ENCODE results near the gene PREPL.
A peak's percentile ranks its signal among the peaks of the same experiment; 100 is the strongest.
"Not testable (repeated sequence)": the region's sequence is repeated elsewhere in the genome, so short reads cannot be mapped to it uniquely, and the experiment has no call there.

PREPL gene

DNA sequence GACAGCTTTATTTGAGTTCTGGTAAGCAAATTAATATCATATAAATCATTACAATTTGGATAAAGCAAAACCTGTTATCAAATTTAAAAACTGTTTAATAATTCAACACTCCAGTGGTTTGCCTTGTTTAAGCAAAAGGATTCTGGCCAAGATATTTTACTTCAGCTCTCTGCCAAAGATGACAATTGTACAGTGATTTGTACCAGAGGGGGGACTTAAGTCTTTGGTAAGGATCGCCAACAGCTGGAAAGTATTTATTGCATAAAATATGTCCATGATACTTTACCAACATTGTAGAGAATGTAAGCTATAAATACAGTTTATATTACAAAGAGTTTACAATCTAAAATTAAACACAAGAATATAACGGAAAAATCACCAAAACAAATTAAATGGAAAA is 13.8 kb downstream of the PREPL start:
- no peak for DNase-seq

- DNase-seq: no peak
These were observed 18.4 kb downstream of the PREPL start for GRCh38 chr2:44342854-44343253.

DNA sequence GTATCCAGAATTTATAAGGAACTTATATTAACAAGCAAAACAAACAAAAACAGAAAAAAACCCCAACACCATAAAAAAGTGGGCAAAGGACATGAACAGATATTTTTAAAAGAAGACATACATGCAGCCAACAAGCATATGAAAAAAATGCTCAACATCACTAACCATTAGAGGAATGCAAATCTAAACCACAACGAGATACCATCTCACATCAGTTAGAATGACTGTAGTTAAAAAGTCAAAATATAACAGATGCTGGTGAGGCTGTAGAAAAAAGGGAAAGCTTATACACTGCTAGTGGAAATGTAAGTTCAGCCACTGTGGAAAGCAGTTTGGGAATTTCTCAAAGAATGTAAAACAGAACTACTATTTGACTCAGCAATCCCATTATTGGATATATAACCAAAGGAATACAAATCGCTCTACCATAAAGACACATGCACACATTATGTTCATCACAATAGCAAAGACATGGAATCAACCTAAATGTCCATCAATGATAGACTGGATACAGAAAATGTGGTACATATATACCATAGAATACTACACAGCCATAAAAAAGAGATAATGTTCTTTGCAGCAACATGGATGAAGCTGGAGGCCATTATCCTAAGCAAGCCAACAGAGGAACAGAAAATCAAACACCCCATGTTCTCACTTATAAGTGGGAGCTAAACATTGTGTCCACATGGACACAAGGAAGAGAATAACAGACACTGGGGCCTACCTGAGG is 25.3 kb downstream of the PREPL start:
- no peak for DNase-seq

DNA sequence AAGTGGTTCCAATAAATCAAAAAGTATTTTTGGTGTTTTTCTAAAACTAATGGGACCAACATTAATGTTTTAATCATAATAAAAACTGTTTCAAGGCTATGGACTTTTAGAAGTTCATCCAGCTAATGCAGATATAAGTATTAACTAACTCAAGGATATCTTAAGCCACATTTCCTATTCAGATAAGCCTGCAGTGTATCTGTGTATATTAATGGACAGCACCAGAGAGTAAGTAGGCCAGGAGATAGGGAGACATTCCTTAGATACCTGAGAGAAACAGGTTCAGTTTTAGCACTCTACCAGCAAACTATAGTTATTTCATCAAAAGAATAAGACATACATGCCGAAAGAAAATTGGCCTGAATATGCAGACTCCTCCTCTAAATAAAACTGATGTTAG is 27.3 kb downstream of the PREPL start:
- no peak for DNase-seq

- DNase-seq: no peak
These were observed 30.5 kb downstream of the PREPL start for GRCh38 chr2:44330801-44331200.

- DNase-seq: no peak
These were observed 32.0 kb downstream of the PREPL start for GRCh38 chr2:44329343-44329742.

GRCh38 chr2:44328750-44329149 is 32.5 kb downstream of the PREPL start:
- no peak for DNase-seq

- DNase-seq: no peak
These were observed 34.6 kb downstream of the PREPL start for GRCh38 chr2:44326548-44327264.

DNA sequence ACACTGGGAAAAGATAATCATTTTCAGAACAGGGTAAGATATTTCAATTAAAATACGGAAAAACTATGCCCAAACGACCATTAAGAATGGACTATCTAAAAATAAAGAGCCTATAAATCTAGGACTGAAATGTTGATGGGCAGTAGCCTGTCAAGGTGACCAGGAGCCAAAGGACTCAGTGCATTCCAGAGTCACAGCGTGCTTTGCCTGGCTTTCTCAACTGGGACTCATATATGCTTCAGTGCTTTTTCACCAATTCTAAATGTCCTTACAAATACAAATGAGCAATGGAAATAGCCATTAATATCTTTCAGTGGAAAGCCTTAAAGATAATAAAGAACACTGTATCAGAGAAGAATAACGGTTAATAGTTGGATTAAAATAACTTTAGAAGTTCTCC is 35.4 kb downstream of the PREPL start:
- DNase-seq: no peak

- no peak for DNase-seq
These were observed 36.3 kb downstream of the PREPL start for GRCh38 chr2:44324971-44325426.

DNA sequence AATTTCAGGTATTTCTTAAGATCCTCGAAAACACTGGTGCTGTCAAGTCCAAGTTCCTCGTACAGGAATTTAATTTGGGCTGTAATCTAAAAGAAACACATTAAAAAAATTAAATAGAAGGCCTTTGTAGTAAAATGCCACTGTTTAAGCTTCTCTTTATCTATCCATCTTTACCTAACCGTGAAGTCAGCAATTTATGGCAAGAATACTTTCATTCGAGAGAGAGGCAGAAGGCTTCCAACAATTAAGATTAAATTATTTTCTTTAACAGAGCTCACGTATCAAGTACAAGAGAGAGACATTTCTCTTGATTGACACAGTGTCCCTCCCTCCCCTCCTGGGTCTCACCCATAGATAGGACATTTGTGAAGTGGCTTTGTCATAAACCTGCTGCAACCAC is 39.9 kb downstream of the PREPL start:
- DNase-seq: no peak

DNA sequence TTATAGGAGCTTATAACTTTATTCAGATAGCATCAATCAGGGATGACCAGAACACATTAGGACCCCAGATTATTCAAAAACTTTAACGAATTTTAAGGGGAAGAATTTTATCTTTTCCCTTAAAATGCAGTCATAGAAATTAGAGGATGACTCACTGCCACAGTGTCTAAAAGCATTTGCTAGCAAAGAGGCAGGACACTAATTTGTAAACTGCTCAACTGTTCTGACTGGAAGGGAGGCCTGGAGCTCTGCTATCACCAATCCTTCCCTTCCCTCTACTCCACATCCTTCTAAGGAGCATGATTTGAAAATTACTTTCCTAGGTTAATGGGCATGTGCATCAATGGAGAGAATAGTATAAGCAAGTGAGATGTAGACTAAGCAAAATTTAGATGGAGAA is 40.5 kb downstream of the PREPL start:
- DNase-seq: no peak

DNA sequence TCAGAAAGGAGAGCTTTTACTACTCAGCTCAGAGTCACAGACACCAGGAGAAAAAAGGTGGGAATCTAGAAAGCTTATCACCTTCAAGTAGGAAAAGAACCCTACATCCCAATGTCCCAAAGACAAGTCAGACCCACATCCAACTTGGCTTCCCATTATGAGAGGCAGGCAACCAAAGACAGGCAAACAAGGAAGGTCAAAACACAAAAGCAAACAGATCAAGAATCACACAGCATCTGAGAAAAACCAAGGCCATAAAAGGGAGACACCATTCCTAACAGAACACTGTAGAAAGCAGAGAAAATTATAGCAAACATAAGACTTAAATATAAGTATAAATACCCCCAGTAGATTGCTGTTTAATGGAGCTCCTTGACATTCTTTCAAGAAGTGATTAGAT is 45.3 kb downstream of the PREPL start:
- DNase-seq: no peak

DNA sequence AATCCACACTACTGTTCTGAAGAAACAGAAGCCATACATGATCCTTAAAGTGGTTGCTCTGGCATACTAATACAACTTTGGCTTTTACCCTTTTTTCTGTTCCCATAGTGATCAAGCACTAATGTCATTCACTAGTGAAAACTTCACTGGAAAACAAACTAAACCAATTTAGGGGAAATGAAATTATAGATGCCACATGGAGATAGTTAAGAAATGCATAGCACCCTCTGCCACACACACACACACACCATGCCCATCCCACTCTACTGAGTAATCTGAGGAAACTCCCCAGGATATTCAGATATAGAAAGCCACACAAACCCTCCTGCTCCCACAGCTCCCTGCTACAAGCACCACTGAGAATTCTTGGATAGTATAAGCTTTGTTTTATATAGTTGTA is 46.9 kb downstream of the PREPL start:
- DNase-seq: no peak

DNA sequence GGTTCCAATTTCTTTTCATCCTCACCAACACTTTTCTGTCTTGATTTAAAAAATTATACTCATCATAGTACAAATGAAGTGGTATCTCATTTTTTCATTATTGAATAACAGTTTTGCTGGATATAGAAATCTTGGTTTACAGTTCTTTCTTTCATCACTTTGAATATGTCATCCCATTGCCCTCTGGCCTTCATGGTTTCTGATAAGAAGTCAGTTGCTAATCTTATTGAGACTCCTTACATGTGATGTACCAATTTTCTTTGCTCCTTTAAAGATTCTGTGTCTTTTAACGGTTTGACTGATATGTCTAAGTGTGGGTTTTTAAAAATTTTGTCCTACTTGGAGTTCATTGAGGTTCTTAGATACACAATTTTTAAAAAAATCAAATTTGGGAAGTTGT is 51.0 kb downstream of the PREPL start:
- no peak for DNase-seq

- no peak for DNase-seq
These were observed 55.4 kb downstream of the PREPL start for GRCh38 chr2:44305882-44306281.

DNA sequence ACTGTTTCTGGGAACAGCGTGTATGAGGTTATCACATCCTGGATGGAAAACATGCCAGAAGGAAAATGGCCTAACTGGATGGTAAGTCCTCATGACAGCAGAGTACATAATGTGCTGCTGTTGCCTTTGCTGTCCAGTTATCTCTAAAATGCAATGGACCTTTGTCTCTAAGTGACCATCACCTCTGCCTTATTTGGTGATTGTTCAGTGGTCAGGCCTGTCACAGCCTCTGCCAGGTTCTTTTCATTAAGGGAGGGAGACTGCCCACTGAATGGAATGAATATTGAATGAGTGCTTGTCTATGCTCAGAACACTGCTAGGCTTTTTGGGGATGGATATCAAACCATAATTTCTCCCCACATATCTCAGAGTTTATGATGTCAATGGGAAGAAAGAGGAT is 57.0 kb downstream of the PREPL start:
- no peak for DNase-seq

- not testable (repeated sequence) for DNase-seq
These were observed 57.5 kb downstream of the PREPL start for GRCh38 chr2:44303766-44304165.

DNA sequence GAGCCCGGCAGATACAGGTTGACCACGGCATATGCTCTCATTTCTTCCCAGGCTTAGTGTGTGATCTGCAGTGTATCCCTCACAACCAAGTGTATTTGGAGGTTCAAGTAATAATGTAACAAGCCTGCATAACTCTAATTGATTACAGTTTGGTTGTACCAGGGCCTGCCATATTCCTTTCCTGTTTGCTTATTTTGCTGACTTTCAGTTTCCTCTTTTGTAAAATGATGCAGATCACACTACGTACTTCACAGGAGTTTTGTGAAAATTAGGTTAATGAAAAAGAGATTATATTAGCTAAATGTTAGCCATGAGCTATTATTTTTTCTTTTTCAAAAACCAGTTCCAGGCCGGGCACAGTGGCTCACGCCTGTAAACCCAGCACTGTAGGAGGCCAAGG is 60.2 kb downstream of the PREPL start:
- DNase-seq: no peak

- no peak for DNase-seq
These were observed 61.7 kb downstream of the PREPL start for GRCh38 chr2:44299635-44300034.

- DNase-seq: no peak
These were observed 63.9 kb downstream of the PREPL start for GRCh38 chr2:44297431-44297830.

DNA sequence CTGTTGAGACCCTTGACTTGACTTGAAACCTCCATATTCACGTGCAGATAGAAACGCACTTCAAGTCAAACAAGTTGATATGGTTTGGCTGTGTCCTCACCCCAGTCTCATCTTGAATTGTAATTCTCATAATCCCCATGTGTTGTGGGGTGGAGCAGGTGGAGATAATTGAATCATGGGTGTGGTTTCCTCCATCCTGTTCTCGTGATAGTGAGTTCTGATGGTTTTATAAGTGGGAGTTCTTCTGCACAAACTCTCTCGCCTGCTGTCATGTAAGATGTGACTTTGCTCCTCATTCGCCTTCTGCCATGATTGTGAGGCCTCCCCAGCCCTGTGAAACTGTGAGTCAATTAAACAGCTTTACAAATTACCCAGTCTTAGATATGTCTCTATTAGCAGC is 64.6 kb downstream of the PREPL start:
- no peak for DNase-seq

DNA sequence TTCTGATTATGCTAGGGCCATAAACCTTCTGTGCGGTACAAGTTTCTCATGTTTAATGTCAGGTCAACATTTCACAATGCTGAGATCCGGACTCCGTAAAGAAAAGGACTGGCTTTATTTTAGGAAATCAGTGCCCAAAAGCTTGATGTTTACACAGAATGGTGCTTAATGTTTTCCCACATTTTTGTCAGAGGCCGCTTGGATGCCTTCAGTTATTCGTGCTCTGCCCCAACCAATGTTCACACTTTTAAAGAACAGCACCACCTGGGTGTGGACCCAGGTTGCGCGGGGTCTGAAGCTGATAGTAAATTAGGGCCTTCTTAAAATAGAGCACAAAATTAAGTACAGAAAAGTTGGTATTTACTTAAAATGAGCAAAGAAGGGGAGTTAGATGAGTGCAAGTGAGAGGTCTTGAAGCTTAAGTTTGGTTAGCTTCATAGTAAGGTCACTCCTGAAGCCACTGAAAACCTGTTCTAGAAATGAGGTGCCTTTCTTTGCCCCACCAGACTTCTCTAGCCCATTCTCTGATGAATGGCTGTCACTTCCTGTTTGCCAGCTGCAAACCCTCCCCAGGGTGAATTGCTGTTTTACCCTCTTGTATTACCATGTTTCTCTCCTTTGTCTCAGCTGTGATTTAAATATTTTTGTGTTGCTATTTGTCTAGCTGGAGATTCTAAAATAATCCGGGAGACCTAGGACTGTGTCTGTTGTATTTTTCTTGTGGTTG is 65.5 kb downstream of the PREPL start:
- DNase-seq: peak in 1 of 4 experiments; percentile 0

GRCh38 chr2:44295113-44295512 is 66.2 kb downstream of the PREPL start:
- DNase-seq: no peak

All from activated naive CD4-positive, alpha-beta T cell (primary cell).